ENCODE results near the gene STIM2. TPM values are rescaled to one million over a fixed set of nuclear protein-coding genes. Genes with fewer than 3 reads are reported as not detected.
A peak's percentile ranks its signal among the peaks of the same experiment; 100 is the strongest.

Gene STIM2
- total and polyA plus RNA-seq, 2 donors (not counting 1 experiment from before 2014, with no cell fraction given) = 48.6 to 96.0 TPM

- Histone ChIP-seq H3K4me3 (ENCODE audit: control extremely low read depth in 1 of 5, extremely low read depth in 1 of 5, insufficient read depth in 1 of 5, low read depth in 2 of 5, low read length in 4 of 5) (no peak overlapping the region), H3K36me3 (replicated peaks in 1 of 2; ENCODE audit: control extremely low read depth in 1 of 2, control insufficient read depth in 1 of 2, extremely low read depth in 1 of 2, insufficient read depth in 2 of 2, low read length in 1 of 2) (peaks cover 2 to 27% of the 10 kb centered on the region in 2 experiments), H3K9ac (ENCODE audit: low read length) (no peak overlapping the region), H3K27ac (ENCODE audit: low read length in 2 of 2) (no peak overlapping the region), H3K4me1 (ENCODE audit: control insufficient read depth in 2 of 2, insufficient read depth in 2 of 2, low read length in 2 of 2) (peaks cover 10 to 12% of the 10 kb centered on the region in 2 donors), H3K79me2 (ENCODE audit: control insufficient read depth, insufficient read depth, low read length) (peaks cover 17% of the 10 kb centered on the region), H4K20me1 (ENCODE audit: control insufficient read depth, insufficient read depth, low read length, poor library complexity, severe bottlenecking) (no peaks in the 10 kb centered on the region), H3K4me2 (replicated peaks; ENCODE audit: low read depth, low read length, poor library complexity, severe bottlenecking) (no peak overlapping the region), H2AFZ (ENCODE audit: insufficient read depth, low read depth, low read length, poor library complexity, severe bottlenecking) (no peak overlapping the region), H3K27me3 (replicated peaks in 1 of 4; ENCODE audit: control extremely low read depth in 1 of 4, control insufficient read depth in 3 of 4, insufficient read depth in 4 of 4, low read length in 3 of 4) (no peaks in the 10 kb centered on the region), H3K9me3 (ENCODE audit: control extremely low read depth in 1 of 3, control insufficient read depth in 2 of 3, insufficient read depth in 1 of 3, low read length in 2 of 3) (no peaks in the 10 kb centered on the region)
- DNase-seq = peak; percentile 61
- no peak overlapping the region for H3K27ac Mint-ChIP-seq
- intact Hi-C loops (cut with micrococcal nuclease) = loop anchor here (1.0 kb wide), 1 partner anchor 8 kb away; no protein-coding TSS in a partner anchor
- ATAC-seq (ENCODE audit: low read depth) = peak; percentile 87
- no CpG with 5 or more reads among the region's 1 CpG for WGBS (ENCODE audit: insufficient coverage)
- CTCF ChIA-PET = interaction anchor here (0.6 to 3.0 kb wide), 11 partner anchors 9 to 192 kb away, joined by 3 to 13 read pairs (median 4); partner anchors contain the start of gene STIM2
- H3K9me3 Mint-ChIP-seq (ENCODE audit: insufficient read depth) = no peaks in the 10 kb centered on the region
- POLR2A ChIA-PET = no interaction called here
- H3K4me1 Mint-ChIP-seq = peaks cover 30% of the 10 kb centered on the region
- no peaks in the 10 kb centered on the region for H3K27me3 Mint-ChIP-seq
- TF ChIP-seq, protein P1, sequence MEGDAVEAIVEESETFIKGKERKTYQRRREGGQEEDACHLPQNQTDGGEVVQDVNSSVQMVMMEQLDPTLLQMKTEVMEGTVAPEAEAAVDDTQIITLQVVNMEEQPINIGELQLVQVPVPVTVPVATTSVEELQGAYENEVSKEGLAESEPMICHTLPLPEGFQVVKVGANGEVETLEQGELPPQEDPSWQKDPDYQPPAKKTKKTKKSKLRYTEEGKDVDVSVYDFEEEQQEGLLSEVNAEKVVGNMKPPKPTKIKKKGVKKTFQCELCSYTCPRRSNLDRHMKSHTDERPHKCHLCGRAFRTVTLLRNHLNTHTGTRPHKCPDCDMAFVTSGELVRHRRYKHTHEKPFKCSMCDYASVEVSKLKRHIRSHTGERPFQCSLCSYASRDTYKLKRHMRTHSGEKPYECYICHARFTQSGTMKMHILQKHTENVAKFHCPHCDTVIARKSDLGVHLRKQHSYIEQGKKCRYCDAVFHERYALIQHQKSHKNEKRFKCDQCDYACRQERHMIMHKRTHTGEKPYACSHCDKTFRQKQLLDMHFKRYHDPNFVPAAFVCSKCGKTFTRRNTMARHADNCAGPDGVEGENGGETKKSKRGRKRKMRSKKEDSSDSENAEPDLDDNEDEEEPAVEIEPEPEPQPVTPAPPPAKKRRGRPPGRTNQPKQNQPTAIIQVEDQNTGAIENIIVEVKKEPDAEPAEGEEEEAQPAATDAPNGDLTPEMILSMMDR (IDR thresholded peaks at IDR 0.05) = peak; percentile 65
- TF ChIP-seq EZH2 (IDR thresholded peaks at IDR 0.05; ENCODE audit: borderline replicate concordance, insufficient read depth, low read depth, low read length, poor library complexity, severe bottlenecking) = no peak
- no peak overlapping the region for H3K4me3 Mint-ChIP-seq
Measured at GRCh38 chr4:27000820-27001219, 140.2 kb downstream of the STIM2 start.

DNA sequence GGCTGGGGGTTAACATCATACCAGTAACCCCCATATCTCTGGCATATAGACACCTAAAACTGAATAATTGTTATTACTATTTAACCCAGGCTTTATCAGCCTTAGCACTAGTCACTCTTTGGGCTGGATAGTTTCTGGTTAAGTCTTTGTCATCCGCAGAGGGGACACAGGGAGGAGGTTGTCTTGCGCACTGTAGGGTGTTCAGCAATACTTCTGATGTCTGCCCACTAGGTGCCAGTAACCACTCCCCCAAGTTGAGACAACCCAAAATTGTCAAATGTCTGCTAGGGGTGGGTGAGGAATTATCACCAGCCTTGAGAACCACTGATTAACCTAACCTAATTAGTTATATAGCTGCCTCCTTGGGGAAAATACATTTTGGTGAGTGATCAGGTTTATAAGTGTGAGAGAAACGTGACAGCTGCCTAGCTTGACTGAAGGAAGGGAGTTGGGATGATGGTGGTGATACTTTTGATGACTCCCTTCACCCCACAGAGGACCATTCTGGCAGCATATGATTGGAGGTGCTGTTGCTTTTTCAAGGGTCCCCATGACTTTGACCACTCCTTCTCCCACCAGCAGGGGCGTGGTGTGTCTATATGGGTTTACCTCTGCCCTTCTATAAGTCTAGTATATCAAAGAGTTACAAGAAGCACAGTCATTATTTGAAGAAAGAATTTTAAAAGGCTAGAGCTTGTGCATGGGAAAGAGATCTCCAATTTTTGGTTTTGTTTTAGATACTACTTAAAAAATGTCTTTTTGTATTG is 140.9 kb downstream of the STIM2 start:
- H3K79me2 ChIP-seq (ENCODE audit: control insufficient read depth, insufficient read depth, low read length) = peaks cover 17% of the 10 kb centered on the region
- no peak overlapping the region for H3K27ac ChIP-seq (ENCODE audit: low read length in 2 of 2)
- Mint-ChIP-seq H3K4me3 (no peak overlapping the region), H3K9me3 (ENCODE audit: insufficient read depth) (no peaks in the 10 kb centered on the region), H3K27me3 (no peaks in the 10 kb centered on the region), H3K27ac (no peak overlapping the region), H3K4me1 (peaks cover 32% of the 10 kb centered on the region)
- no peaks in the 10 kb centered on the region for H3K9me3 ChIP-seq (ENCODE audit: control extremely low read depth in 1 of 3, control insufficient read depth in 2 of 3, insufficient read depth in 1 of 3, low read length in 2 of 3)
- no peak for TF ChIP-seq EZH2 (IDR thresholded peaks at IDR 0.05; ENCODE audit: borderline replicate concordance, insufficient read depth, low read depth, low read length, poor library complexity, severe bottlenecking)
- TF ChIP-seq, protein P1 (IDR thresholded peaks at IDR 0.05) = no peak
- intact Hi-C loops (cut with micrococcal nuclease) = loop anchor here (1.0 kb wide), 1 partner anchor 8 kb away; no protein-coding TSS in a partner anchor
- no peaks in the 10 kb centered on the region for H4K20me1 ChIP-seq (ENCODE audit: control insufficient read depth, insufficient read depth, low read length, poor library complexity, severe bottlenecking)
- H3K9ac ChIP-seq (ENCODE audit: low read length) = no peak overlapping the region
- peaks cover 2 to 27% of the 10 kb centered on the region in 2 experiments for H3K36me3 ChIP-seq (replicated peaks in 1 of 2; ENCODE audit: control extremely low read depth in 1 of 2, control insufficient read depth in 1 of 2, extremely low read depth in 1 of 2, insufficient read depth in 2 of 2, low read length in 1 of 2)
- WGBS (ENCODE audit: insufficient coverage) = 100% methylated on average over 1 of the region's 4 CpGs
- no peak overlapping the region for H3K4me2 ChIP-seq (replicated peaks; ENCODE audit: low read depth, low read length, poor library complexity, severe bottlenecking)
- ChIA-PET CTCF (interaction anchor here (0.6 to 3.0 kb wide), 11 partner anchors 9 to 193 kb away, joined by 3 to 13 read pairs (median 4); partner anchors contain the start of gene STIM2), POLR2A (no interaction called here)
- H3K27me3 ChIP-seq (replicated peaks in 1 of 4; ENCODE audit: control extremely low read depth in 1 of 4, control insufficient read depth in 3 of 4, insufficient read depth in 4 of 4, low read length in 3 of 4) = no peaks in the 10 kb centered on the region
- no peak for DNase-seq
- H3K4me3 ChIP-seq (ENCODE audit: control extremely low read depth in 1 of 5, extremely low read depth in 1 of 5, insufficient read depth in 1 of 5, low read depth in 2 of 5, low read length in 4 of 5) = no peak overlapping the region
- ATAC-seq (ENCODE audit: low read depth) = no peak
- no peak overlapping the region for H2AFZ ChIP-seq (ENCODE audit: insufficient read depth, low read depth, low read length, poor library complexity, severe bottlenecking)
- H3K4me1 ChIP-seq (ENCODE audit: control insufficient read depth in 2 of 2, insufficient read depth in 2 of 2, low read length in 2 of 2) = peaks cover 10 to 11% of the 10 kb centered on the region in 2 donors

All from B cell (primary cell).